Chondrocyte (in vitro differentiated cells): Measurements from ENCODE around the gene CD99. TPM values are rescaled to one million over a fixed set of nuclear protein-coding genes. Genes with fewer than 3 reads are reported as not detected.
A peak's percentile ranks its signal among the peaks of the same experiment; 100 is the strongest.

ENCODE experiments used
- DNase-seq: peaks from one replicate; pipeline ENCODE4 v3.0.0; 2021; ENCODE audit warnings: mixed read lengths, low spot score
- H3K27ac Mint-ChIP-seq: one replicate; pipeline ENCODE4 v1.8.0; 2021; ENCODE audit warnings: mild to moderate bottlenecking, moderate library complexity, mixed read lengths; ENCODE audit not compliant: unreplicated experiment
- H3K27me3 Mint-ChIP-seq: 2 replicates; pipeline ENCODE4 v1.8.0; 2021; ENCODE audit warnings: low read depth, mixed read lengths
- H3K36me3 Mint-ChIP-seq: 2 replicates; pipeline ENCODE4 v1.8.0; 2021; ENCODE audit warnings: low read depth, mixed read lengths
- H3K4me1 Mint-ChIP-seq: 2 replicates; pipeline ENCODE4 v1.8.0; 2021; ENCODE audit warnings: low read depth, mild to moderate bottlenecking, mixed read lengths
- H3K4me3 Mint-ChIP-seq: one replicate; pipeline ENCODE4 v1.8.0; 2021; ENCODE audit warnings: mild to moderate bottlenecking, moderate library complexity, mixed read lengths; ENCODE audit not compliant: unreplicated experiment
- H3K9me3 Mint-ChIP-seq: 2 replicates; pipeline ENCODE4 v1.8.0; 2021; ENCODE audit warnings: low read depth, mixed read lengths
- CTCF ChIP-seq: fragments of 200-600 bp; sonication (generic); IDR thresholded peaks from 2 replicates; pipeline ENCODE4 v1.5.0; 2021; ENCODE audit warnings: antibody characterized with exemption, mild to moderate bottlenecking, moderate library complexity
- total RNA-seq: library from RNA; stranded (reverse); gene quantifications from 3 replicates; pipeline ENCODE4 v1.2.1, GENCODE V29; 2021

The CD99 gene
- total RNA-seq, 1 donor from 2014 or later: 570 TPM

DNA sequence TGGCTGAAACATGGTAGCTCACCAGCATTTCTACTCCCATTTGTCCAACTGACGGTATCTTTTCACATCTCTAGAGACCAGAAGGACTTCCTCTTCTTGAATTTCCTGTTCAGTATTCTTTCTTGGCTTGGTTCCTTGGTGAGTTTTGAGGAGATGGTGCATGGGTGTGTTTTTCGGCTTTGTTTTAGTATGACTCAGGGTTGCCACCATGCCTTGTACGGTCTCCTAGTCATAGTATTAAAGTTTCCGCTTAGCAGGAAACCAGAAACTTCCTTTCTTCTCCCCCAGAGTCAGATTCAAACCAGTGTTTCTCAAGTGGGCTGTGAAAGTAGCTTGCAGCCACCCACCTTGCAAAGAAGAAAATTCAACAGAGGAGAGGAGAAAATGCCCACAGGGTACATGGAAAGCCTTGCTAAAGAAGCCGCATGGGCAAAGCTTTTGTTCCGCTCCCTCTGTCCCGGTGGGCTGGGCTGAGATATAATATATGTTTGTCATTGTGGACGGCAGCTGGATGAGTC is 5.7 kb downstream of the CD99 start:
- peaks cover 8% of the 10 kb centered on the region for H3K36me3 Mint-ChIP-seq
- H3K4me1 Mint-ChIP-seq: peaks cover 71% of the 10 kb centered on the region
- DNase-seq: no peak
- H3K27ac Mint-ChIP-seq: peak overlapping the region; percentile 76
- no peak for TF ChIP-seq CTCF
- H3K9me3 Mint-ChIP-seq: no peaks in the 10 kb centered on the region
- no peaks in the 10 kb centered on the region for H3K27me3 Mint-ChIP-seq
- no peak overlapping the region for H3K4me3 Mint-ChIP-seq

DNA sequence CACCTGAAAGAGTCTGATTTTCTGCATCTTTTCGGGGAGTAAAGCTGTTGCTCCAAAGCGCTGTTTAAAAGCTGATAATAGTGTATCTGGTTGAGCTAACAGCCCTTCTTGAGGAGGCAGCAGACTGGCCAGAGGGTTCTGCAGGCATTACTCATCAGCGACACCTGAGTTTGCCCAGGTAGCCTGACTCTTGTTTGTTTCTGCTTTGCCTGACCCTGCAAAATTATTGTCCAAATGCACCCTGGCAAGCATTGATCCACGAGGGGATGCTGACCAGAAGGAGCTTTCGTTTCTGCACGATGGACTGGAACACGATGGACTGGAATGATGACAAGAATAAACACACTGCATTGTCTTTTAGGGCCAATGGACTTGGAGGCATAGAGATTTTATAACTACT is 6.2 kb downstream of the CD99 start:
- Mint-ChIP-seq H3K27me3 (no peaks in the 10 kb centered on the region), H3K27ac (peak overlapping the region; percentile 76)
- TF ChIP-seq CTCF: no peak

DNA sequence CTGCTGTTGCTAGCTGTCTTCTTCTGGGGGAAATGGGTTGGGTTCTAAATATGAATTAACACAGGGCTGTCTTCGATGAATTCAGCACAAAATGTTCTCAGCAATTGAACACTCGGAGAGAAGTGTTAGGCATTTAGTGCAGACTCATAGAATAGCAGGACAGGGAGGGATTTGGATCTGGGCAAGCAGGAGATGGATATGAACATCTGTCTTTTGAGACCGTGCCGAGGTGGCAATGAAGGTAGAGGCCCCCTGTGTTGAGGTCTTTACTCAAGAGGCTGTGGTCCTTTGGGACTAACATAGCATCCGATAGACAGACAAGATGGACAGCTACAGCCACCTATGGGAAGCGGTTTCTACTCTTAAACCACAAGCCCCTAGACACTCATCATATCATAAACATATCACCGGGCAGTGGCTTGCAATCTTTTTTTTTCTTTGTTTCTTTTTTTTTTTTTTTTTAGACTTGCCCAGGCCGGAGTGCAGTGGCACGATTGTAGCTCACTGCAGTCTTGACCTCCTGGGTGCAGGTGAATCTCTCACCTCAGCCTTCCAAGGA is 6.7 kb downstream of the CD99 start:
- H3K36me3 Mint-ChIP-seq: peaks cover 8% of the 10 kb centered on the region
- H3K4me1 Mint-ChIP-seq: peaks cover 73% of the 10 kb centered on the region
- peak overlapping the region; percentile 76 for H3K27ac Mint-ChIP-seq
- H3K27me3 Mint-ChIP-seq: no peaks in the 10 kb centered on the region
- H3K4me3 Mint-ChIP-seq: no peak overlapping the region
- H3K9me3 Mint-ChIP-seq: no peaks in the 10 kb centered on the region
- no peak for TF ChIP-seq CTCF
- DNase-seq: no peak

More for the DNA sequence above, 6.2 kb downstream of the CD99 start:
- Mint-ChIP-seq H3K9me3 (no peaks in the 10 kb centered on the region), H3K4me1 (peaks cover 73% of the 10 kb centered on the region), H3K36me3 (peaks cover 8% of the 10 kb centered on the region), H3K4me3 (no peak overlapping the region)
- no peak for DNase-seq

- Mint-ChIP-seq H3K4me1 (peaks cover 73% of the 10 kb centered on the region), H3K9me3 (no peaks in the 10 kb centered on the region), H3K27ac (peak overlapping the region; percentile 56), H3K27me3 (no peaks in the 10 kb centered on the region), H3K4me3 (no peak overlapping the region), H3K36me3 (peaks cover 8% of the 10 kb centered on the region)
- no peak for DNase-seq
- TF ChIP-seq CTCF: no peak
Observed at GRCh38 chrX:2698604-2699003, 7.5 kb downstream of the CD99 start.

GRCh38 chrX:2699959-2700358 is 8.9 kb downstream of the CD99 start:
- TF ChIP-seq CTCF: no peak
- Mint-ChIP-seq H3K27me3 (no peaks in the 10 kb centered on the region), H3K36me3 (peaks cover 8% of the 10 kb centered on the region), H3K27ac (no peak overlapping the region), H3K9me3 (no peaks in the 10 kb centered on the region), H3K4me1 (peaks cover 72% of the 10 kb centered on the region), H3K4me3 (no peak overlapping the region)
- no peak for DNase-seq
